Measurements from ENCODE around the gene PLD4.
A peak's percentile ranks its signal among the peaks of the same experiment; 100 is the strongest.
"Not testable (repeated sequence)": the region's sequence is repeated elsewhere in the genome, so short reads cannot be mapped to it uniquely, and the experiment has no call there.

Gene PLD4, protein sequence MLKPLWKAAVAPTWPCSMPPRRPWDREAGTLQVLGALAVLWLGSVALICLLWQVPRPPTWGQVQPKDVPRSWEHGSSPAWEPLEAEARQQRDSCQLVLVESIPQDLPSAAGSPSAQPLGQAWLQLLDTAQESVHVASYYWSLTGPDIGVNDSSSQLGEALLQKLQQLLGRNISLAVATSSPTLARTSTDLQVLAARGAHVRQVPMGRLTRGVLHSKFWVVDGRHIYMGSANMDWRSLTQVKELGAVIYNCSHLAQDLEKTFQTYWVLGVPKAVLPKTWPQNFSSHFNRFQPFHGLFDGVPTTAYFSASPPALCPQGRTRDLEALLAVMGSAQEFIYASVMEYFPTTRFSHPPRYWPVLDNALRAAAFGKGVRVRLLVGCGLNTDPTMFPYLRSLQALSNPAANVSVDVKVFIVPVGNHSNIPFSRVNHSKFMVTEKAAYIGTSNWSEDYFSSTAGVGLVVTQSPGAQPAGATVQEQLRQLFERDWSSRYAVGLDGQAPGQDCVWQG

DNA sequence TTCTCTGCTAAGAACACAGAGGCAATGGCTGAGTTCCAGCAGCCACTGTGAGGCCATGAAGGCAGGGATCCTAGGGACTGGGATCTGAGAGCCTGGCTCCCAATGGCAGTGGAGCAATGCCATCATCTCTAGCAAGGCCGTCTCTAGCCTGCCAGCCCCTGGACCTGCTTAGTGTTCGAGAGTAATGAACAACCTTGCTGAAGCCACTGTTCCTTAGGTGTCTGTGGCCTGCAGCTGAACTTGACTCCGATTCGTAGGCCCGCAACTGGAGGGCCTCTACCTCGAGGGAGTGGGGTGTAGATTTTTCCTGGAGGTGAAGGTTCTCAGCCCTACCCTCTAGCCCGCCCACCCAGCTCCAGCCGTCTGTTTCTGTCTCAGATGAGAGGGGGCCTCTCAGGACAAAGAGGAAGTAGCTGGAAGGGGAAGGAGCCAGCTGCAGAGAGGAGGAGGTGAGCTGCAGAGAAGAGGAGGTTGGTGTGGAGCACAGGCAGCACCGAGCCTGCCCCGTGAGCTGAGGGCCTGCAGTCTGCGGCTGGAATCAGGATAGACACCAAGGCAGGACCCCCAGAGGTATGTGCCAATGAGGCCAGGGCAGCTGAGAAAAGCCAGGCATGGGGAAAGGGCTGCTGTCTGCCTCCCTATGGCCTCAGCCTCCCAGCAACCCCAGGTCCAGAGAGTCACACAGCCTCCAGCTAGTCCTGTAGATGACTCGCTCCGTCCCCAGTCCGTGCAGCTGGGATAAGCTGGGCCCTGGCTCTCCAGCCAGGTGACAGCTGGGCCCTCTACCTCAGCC, at the start of gene PLD4:
Gene PLD4, plus strand, starts transcription at position 459 of the 793 bp plus-strand sequence. CDS start 2,262 bp downstream, outside the sequence.
- no peak for DNase-seq (ENCODE audit: low spot score)

DNA sequence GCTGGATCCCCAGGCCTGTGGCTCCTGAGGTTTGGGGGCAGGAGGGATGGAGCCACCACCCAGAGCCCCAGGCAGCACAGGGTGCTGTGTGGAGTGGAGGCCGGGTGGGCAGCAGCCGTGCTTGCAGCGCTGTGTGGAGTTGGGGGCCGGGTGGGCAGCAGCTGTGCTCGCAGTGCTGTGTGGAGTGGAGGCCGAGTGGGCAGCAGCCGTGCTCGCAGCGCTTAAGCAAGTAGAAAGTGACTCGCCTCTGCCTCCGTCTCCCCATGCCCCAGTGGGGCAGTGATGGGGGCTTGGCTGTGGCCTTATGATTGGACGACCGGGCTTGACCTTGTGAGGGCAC, 49.3 kb upstream of the PLD4 start:
- DNase-seq (ENCODE audit: low spot score) = no peak

DNA sequence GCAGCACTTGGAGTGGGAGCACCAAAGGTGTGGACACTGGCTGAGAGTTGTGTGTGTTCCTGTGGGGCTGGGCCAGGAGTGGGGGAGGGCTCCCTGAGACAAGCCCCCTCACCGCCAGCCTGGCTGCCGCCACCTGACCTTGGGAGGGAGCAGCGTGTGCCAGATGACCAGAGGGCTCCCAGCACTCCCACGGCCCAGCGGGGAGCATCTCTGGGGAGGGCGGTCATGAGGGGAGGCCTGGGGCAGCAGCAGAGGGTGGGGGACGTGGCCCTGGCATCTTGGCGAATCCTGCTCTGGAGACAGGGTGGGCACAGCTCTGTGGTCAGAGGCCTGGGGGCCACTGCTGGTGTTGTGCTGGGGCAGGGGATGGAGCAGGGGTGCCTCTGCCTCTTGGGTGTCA, 48.9 kb upstream of the PLD4 start:
- no peak for DNase-seq (ENCODE audit: low spot score)

DNA sequence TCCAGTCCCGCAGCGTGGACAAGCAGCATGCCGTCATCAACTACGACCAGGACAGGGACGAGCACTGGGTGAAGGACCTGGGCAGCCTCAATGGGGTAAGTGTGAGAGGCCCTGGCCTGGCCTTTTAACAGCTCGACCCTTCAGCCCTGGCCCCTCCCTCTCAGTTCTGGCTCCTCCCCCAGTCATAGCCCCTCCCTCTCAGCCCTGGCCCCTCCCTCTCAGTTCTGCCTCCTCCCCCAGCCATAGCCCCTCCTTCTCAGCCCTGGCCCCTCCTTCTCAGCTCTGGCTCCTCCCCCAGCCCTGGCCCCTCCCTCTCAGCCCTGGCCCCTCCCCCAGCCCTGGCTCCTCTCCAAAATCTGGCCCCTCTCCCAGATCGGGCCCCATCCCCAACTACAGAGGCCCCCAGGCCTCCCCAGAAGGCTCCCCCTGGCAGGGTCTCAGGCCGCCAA, 48.4 kb upstream of the PLD4 start:
- DNase-seq (ENCODE audit: low spot score) = peak; percentile 28

DNA sequence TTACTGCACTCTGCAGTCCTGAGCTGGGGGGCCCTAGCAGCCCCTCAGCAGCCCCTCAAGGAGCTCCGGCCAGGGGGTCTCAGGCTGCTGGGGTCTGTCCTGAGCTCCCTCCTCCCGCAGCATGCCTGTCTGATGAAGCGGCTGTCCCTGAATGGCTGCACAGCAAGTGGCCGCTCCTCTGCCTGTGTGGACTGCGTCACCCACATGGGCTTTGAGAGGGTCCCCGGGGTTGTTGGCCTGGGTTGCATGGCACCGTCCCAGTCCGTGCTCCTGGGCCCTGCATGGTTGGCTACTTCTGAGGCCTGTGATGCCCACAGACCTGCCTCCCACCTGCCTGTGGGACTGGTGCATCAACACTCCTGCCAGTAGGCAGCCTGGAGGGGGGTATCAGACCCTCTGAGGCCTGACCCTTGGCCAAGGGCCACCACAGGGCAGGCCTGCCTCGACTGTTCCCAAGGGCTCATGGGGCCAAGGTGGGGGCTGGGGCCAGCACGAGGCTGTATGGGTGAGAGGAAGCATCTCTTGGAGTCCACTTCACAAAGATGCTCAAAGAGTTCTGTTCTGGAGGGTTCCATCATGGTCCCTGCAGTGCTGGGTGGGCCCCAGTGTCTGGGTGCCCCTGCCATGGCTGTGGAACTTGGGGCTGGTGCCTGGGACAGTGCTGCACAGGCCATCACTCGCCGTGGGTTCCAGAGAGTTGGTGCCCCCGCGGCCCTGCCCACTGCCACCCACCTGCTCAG, 47.4 kb upstream of the PLD4 start:
- no peak for DNase-seq (ENCODE audit: low spot score)

DNA sequence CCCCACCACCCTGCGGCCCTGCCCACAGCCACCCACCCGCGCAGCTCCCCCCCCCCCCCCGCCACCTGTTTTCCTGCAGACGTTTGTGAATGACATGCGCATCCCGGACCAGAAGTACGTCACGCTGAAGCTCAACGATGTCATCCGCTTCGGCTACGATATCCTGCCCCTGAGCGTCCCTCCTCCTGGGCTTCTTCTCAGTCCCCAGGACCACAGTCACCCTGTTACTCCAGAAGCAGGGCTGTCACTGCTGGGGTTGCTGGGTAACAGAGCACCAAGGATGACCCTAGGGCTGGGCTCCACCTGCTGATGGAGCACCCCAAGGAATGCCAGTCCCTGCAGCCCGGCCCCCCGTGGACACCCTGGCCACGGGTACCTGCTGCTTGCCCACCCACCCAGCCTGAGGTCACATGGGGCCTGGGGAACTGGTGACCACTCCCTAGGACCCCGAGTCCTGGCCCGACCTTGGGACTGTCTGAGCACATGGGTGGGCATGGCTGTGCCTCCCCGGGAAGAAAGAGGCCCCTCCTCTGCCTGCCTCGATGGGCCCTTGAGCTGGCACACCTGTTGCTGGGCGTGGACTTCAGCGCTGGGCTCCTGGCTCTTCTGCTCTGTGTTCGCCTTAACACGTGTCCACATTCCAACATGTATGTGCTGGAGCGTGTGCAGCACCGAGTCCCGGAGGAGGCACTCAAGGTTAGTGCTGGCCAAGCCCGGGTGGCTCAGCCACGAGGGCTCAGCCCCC, 46.7 kb upstream of the PLD4 start:
- no peak for DNase-seq (ENCODE audit: low spot score)

DNA sequence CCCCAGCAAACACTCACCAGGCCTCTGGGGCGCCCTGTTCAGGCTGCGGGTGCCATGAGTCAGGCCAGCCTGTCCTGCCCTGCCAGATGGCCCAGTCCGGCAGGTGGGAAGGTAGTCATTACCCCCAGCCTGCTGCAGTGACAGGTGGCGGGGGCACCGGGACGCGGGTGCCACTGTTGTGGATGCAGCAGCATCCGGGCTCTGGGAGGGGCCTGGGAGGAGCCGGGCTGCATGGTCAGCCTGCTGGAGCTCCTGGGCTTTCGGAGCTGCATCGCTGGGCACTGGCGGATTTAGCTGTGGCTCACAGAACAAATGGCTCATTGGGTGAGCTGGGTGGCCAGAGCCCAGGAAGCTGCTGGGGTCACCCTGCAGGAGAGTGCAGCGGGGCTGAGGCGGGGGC, 46.1 kb upstream of the PLD4 start:
- peak; percentile 85 for DNase-seq (ENCODE audit: low spot score)

DNA sequence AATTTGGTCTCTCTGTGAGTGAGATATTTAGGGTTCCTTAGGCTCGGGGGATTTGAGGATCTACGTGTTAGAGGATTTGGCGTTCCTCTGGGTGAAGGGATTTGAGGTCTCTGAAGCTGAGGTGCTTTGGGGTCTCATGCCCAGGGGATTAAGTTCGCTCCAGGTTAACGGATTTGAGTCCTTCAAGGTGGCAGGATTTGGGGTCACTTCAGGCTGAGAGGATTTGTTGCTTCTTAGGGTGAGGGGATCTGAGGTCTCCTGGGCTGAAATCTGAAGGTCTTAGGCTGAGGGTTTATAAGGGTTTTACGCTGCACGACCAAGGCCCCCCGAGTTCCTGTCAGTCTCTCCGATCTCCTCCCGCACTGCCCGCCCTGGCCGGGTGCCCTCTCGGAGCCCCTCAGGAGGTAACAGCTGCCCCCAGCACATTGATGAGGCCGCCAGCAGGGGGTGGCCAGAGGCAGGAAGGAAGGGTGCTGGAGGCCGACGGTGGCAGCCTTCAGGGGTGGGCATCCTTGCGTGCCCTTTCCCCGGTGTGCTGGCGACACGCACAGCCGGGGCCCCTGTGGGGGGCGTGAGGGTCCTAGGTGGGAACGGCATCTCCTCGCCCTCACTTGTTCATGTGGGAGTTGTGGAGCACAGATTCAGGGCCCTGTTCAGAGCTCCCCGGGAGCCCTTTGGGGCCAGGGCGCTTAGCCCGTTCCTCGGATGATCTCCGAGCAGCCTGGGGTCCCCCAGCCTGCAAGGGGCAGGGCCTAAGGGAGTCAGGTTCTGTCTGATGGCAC, 45.3 kb upstream of the PLD4 start:
- no peak for DNase-seq (ENCODE audit: low spot score)

DNA sequence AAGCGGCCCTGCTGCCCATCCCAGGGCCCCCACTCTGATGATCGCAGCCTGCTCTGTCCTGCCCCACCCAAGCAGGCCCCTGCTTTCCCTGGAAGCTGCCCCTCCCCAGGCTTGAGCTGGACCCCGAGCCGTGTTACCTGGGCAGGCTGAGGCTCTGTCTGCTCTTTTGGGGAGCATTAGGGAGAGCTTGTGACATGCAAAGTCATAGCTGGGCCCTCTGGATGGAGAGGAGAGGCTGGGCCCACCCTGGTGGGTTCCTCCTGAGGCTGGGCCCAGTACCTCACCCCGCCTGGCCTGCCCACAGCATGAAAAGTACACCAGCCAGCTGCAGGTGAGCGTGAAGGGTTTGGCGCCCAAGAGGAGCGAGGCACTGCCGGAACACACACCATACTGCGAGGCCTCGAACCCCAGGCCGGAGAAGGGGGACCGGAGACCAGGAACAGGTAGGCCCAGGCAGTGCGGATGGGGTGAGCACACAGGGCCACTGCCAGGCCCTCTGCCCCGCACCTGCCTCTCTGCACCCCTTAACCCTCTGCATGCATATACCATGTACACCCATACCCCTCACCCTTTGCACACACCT, 44.6 kb upstream of the PLD4 start:
- DNase-seq (ENCODE audit: low spot score) = no peak

DNA sequence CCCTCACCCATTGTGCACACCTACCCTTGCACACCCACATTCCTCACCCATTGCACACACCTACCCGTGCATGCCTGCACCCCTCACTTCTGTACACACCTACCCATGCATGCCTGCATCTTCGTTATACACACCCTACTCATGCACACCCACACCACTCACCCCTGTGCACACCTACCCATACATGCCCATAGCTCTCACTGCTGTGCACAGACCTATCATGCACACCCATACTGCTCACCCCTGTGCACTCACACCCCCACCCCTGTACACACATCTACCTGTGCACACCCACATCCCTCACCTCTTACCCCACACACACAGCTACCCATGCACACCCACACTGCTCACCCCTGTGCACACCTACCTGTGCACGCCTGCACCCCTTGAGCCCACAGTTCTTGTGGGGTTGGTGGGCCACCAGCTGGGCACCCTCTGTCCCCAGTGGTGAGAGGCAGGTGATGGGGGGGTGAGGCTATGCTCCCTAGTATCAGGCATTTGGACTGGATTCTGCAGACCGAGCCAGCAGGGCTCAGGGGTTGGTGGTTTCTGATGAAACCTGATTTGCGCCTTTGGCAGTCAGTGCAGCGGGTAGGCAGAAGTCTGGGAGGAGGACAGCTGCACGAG, 44.0 kb upstream of the PLD4 start:
- no peak for DNase-seq (ENCODE audit: low spot score)

DNA sequence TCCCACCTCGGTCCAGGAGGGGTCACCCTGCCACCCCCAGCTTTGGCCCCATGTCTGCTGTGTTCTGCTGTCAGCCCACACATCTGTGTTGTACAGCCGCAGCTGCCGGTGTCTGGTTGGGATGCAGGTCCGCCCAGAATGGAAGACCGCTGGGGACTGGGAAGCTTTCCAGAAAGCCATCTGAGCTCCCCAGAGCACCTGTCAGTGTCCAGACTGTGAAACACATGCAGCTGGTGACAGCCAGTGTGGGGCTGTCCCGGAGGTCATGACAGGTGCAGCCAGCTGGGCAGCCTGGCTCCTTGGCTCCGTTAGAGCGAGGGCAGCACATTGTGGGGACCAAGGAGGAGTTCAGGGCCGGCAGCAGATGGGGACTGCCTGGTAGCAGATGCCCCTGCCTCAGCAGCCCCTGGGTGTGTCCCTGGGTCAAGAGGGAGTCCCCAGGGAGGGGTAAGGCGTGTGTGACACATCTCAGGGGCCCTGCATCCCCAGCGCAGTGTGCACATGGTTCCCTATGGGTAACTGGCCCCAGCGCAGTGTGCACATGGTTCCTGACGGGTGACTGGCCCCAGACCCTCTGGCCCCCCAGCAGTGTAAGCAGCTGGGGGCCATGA, 43.2 kb upstream of the PLD4 start:
- DNase-seq (ENCODE audit: low spot score) = no peak

DNA sequence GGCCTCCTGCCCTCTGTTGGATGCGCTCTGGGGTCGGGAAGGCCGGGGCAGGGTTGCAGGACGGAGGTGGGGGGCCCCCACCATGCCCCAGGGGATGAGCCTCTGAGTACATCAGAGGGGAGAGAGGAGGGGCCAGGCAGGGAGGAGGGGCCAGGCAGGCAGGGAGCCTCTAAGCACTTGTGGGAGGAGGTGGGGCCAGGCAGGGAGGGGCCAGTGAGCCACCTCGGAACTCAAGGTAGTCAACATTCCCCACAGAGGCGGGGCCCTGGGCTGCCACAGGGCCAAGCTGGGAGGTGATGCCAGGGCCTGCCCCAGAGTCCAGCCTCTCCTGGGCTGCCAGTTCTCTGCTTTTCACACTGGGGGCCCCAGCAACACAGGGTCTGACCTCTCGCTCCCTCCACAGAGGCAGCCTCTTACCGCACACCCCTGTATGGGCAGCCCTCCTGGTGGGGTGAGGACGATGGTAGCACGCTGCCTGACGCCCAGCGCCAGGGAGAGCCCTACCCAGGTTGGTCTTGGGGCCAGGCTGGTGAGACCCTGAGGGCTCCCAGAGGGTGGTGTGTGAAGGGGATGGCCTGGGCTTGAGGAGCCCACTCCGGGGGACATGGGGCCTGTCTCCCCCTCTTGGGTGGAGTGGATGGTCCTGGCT, 42.2 kb upstream of the PLD4 start:
- no peak for DNase-seq (ENCODE audit: low spot score)

DNA sequence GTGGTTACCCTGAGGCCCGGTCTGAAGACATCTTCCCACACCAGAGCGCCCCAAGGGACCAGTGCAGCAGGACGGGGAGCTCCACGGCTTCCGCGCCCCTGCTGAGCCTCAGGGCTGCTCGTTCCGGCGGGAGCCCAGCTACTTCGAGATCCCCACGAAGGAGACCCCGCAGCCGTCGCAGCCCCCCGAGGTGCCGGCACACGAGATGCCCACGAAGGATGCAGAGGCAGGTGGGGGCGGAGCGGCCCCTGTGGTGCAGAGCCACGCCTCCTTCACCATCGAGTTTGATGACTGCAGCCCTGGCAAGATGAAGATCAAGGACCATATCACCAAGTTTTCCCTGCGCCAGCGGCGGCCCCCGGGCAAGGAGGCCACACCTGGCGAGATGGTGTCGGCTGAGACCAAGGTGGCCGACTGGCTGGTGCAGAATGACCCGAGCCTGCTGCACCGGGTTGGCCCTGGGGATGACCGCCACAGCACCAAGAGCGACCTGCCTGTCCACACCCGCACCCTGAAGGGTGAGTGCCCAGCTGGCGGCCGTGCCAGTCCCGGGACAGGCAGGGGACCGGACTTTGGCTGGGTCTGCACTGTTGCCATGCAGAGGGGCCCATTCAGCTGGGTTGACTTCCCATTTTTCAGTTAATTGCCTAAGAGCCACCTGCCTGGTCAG, 41.6 kb upstream of the PLD4 start:
- no peak for DNase-seq (ENCODE audit: low spot score)

DNA sequence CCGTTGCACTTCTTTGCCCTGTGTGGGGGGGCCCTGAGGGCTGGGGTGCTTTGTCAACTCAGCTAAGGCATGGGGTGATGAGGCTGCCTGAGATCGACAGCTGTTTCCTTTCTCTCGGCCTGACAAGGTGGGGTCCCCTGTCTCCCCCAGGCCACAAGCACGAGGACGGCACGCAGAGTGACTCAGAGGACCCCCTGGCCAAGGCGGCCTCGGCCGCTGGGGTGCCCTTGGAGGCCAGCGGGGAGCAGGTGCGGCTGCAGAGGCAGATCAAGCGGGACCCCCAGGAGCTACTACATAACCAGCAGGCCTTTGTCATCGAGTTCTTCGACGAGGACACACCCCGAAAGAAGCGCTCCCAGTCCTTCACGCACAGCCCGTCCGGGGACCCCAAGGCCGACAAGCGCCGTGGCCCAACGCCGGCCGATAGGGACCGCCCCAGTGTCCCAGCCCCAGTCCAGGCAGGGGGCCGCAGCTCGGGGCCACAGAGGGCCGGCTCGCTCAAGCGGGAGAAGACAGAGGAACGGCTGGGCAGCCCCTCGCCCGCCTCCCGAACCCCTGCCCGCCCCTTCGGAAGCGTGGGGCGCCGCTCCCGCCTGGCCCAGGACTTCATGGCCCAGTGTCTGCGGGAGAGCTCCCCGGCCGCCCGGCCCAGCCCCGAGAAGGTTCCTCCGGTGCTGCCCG, 40.9 kb upstream of the PLD4 start:
- DNase-seq (ENCODE audit: low spot score) = no peak

DNA sequence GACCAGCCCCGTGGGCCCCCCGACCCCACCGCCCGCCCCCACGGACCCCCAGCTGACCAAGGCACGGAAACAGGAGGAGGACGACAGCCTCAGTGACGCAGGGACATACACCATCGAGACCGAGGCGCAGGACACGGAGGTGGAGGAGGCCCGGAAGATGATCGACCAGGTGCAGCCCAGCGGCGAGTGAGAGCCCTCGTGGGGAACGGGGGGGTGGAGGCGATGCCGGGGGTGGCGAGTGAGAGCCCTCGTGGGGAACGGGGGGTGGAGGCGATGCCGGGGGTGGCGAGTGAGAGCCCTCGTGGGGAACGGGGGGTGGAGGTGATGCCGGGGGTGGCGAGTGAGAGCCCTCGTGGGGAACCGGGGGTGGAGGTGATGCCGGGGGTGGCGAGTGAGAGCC, 40.3 kb upstream of the PLD4 start:
- DNase-seq (ENCODE audit: low spot score) = not testable (repeated sequence)

DNA sequence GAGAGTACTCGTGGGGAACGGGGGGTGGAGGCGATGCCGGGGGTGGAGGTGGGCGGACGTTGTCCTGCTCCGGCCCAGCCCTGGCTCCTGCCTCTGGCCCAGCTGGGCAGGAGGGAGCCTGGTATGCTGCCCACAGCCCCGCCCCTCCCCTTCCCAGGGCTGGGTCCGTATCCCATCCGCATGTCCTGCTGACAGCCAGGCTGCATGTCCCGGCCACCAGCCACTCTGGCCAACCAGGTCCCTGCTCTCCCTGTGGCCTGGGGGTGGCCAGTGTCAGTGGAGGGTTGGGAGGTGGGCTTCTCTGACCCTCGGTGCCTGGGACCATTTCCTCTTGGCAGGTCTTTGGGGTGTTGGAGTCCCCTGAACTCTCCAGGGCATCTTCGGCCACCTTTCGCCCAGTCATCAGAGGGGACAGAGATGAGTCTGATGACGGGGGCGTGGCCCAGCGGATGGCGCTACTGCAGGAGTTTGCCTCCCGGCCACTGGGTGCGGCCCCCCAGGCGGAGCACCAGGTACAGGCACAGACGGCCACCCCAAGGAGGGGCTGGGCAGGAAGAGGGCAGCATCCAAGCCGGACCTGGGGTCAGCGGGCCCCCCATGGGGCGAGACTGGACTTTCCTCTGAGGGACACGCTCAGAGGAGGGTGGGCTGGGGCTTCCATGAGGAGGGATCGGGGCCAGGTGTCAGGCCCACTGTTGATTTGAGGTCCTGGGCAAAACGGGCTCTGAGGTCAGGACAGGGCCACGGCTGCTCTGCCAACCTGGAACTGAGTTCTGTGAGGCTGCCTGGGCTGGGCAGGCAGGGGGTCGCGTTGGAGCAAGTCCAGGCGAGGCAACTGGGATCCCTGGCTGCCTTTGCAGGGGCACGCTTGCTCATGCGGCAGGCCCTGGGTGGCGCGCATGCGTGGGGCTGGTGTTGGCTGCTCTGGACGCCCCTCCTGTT, 39.4 kb upstream of the PLD4 start:
- DNase-seq (ENCODE audit: low spot score) = no peak

Data from cerebellar cortex (tissue), 1 donor.